Activated naive CD4-positive, alpha-beta T cell treated with anti-CD3 and anti-CD28 coated beads for 36 hours (primary cell): ENCODE results near the gene DCAF5. TPM values are rescaled to one million over a fixed set of nuclear protein-coding genes. Genes with fewer than 3 reads are reported as not detected.

ENCODE experiments used
- CTCF ChIA-PET: fragments of 350-600 bp; sonication (Branson Sonifier 250); formaldehyde crosslinking; loops from one replicate; lab custom pipeline; 2021; ENCODE audit warnings: antibody characterized with exemption; lab: Charles Lee
- DNase-seq: peaks from one replicate; pipeline ENCODE4 v3.0.0-alpha.2; 2020
- H3K27ac Mint-ChIP-seq: one replicate; pipeline ENCODE4 v1.8.0; 2021; ENCODE audit warnings: mild to moderate bottlenecking, mixed read lengths
- H3K27me3 Mint-ChIP-seq: one replicate; pipeline ENCODE4 v1.8.0; 2021; ENCODE audit warnings: low read depth, mixed read lengths
- H3K36me3 Mint-ChIP-seq: one replicate; pipeline ENCODE4 v1.8.0; 2021; ENCODE audit warnings: low read depth, mixed read lengths
- H3K4me1 Mint-ChIP-seq: one replicate; pipeline ENCODE4 v1.8.0; 2021; ENCODE audit warnings: low read depth, mixed read lengths
- H3K4me3 Mint-ChIP-seq: one replicate; pipeline ENCODE4 v1.8.0; 2021; ENCODE audit warnings: mild to moderate bottlenecking, moderate library complexity, mixed read lengths
- H3K9me3 Mint-ChIP-seq: one replicate; pipeline ENCODE4 v1.8.0; 2021; ENCODE audit warnings: mixed read lengths
- intact Hi-C: fragments of 100-400 bp; cut with micrococcal nuclease; formaldehyde crosslinking; loops from one replicate; pipeline ENCODE4 v1.15.1; 2023
- total RNA-seq, 2 experiments: library from RNA; stranded (reverse); gene quantifications; one replicate each; pipeline ENCODE4 v1.2.3, GENCODE V29; 2021

Gene DCAF5
- total RNA-seq, 2 experiments from 2014 or later, result 34.5 to 35.1 TPM

DNA sequence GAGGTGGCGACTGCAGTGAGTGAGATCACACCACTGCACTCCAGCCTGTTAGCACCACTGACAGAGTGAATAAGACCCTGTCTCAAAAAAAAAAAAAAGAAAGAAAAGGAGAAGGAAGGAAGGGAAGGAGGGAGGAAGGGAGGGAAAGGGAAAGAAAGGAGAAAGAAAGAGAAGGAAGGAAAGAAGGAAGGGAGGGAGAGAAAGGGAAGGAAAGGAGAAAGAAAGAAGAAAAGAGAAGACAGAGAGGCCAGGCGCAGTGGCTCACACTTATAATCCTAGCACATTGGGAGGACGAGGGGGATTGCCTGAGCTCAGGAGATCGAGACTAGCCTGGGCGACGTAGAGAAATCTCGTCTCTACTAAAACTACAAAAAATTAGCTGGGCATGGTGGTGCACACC lies 13.2 kb downstream of the DCAF5 start:
- Mint-ChIP-seq H3K27me3 (no peaks in the 10 kb centered on the region), H3K27ac (no peak overlapping the region), H3K4me3 (no peak overlapping the region), H3K36me3 (peaks cover 1% of the 10 kb centered on the region), H3K4me1 (peaks cover 57% of the 10 kb centered on the region), H3K9me3 (no peaks in the 10 kb centered on the region)
- DNase-seq, result no peak
- CTCF ChIA-PET, result interaction anchor here (0.6 to 3.7 kb wide), 3 partner anchors 9 to 1390 kb away, joined by 3 to 21 read pairs (median 5); no protein-coding TSS in a partner anchor
- intact Hi-C loops, result no loop called here

- peaks cover 66% of the 10 kb centered on the region for H3K4me1 Mint-ChIP-seq
Measured at GRCh38 chr14:69137843-69138535, 14.9 kb downstream of the DCAF5 start.

DNA sequence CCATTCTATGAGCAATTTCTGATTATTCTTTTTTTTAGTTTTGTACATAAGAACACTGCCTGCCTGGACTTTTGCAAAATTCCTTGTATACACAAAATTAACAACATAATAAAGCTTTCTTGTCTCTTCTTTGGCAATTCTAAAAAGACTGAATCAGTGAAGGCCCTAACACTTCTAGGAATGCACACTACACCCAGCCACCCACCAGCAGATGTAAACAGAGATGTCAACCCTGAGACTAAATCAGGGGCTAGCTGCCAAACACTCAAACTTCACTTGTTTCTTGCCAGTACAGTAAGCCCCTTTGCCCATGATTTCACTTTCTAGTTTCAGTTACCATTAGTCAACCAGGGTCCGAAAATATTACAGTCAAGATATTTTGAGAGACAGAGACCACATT lies 15.5 kb downstream of the DCAF5 start:
- intact Hi-C loops, result no loop called here
- no peaks in the 10 kb centered on the region for H3K27me3 Mint-ChIP-seq
- H3K36me3 Mint-ChIP-seq, result no peaks in the 10 kb centered on the region
- CTCF ChIA-PET, result interaction anchor here (1.7 kb wide), 1 partner anchor 14 kb away, joined by 5 read pairs; no protein-coding TSS in a partner anchor
- DNase-seq, result no peak
- no peak overlapping the region for H3K27ac Mint-ChIP-seq
- peaks cover 66% of the 10 kb centered on the region for H3K4me1 Mint-ChIP-seq
- H3K9me3 Mint-ChIP-seq, result no peaks in the 10 kb centered on the region
- H3K4me3 Mint-ChIP-seq, result no peak overlapping the region

More at GRCh38 chr14:69137843-69138535, 14.9 kb downstream of the DCAF5 start:
- CTCF ChIA-PET, result interaction anchor here (0.6 to 3.7 kb wide), 4 partner anchors 7 to 283 kb away, joined by 3 to 21 read pairs (median 5); no protein-coding TSS in a partner anchor
- Mint-ChIP-seq H3K4me3 (no peak overlapping the region), H3K27ac (peak overlapping the region; percentile 33), H3K36me3 (peaks cover under 1% of the 10 kb centered on the region), H3K27me3 (no peaks in the 10 kb centered on the region), H3K9me3 (no peaks in the 10 kb centered on the region)
- peak; percentile 38 for DNase-seq
- intact Hi-C loops, result no loop called here

GRCh38 chr14:69135133-69135532 lies 17.8 kb downstream of the DCAF5 start:
- Mint-ChIP-seq H3K27me3 (no peaks in the 10 kb centered on the region), H3K36me3 (no peaks in the 10 kb centered on the region), H3K27ac (no peak overlapping the region), H3K9me3 (no peaks in the 10 kb centered on the region), H3K4me1 (peaks cover 82% of the 10 kb centered on the region), H3K4me3 (no peak overlapping the region)
- intact Hi-C loops, result no loop called here
- no peak for DNase-seq
- CTCF ChIA-PET, result interaction anchor here (0.6 kb wide), 2 partner anchors 11 to 73 kb away, joined by 3 read pairs; no protein-coding TSS in a partner anchor

DNA sequence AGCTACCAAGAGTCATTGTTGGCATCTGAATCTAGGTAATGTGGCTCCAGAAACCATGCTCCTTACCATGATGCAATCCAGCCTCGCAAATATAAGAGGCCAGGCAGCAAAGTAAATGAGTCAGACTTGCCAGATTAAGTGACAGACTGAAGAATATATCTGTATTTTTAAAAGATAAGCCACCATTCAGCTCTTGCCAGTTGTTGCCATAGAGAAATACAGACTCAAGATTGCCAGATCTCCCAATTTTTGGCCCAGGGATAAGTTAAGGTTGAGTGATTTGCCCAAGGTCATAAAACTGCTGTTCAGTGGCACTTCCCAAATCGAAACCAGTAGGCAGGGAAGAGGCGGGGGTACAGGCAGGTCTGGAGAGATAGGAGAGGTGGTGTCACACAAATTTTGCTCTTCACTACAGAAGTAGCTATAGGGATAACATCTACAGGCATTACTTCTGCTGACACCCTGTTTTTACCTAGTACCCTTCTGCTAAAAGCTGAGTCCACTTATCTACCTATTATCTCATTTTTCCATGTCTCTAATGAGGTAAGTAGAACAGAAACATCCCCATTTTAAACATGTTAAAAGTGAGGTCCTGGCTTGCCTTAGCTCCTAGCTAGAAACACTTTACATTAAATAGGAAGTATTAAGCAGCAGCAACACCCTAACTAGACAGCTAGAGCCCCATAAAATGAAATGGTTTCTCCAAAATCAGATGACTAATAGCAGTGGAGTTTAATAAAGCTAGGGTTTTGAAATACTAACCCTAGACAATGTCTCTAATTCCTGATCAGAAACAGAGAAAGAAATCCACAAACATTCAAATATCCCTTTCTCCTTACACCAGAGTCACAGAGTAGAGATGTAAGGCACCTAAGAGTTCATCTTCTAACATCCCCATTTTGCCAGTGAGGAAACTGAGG lies 19.5 kb downstream of the DCAF5 start:
- peak; percentile 66 for DNase-seq
- Mint-ChIP-seq H3K9me3 (no peaks in the 10 kb centered on the region), H3K27me3 (no peaks in the 10 kb centered on the region), H3K36me3 (no peaks in the 10 kb centered on the region), H3K27ac (peak overlapping the region; percentile 96), H3K4me1 (peaks cover 84% of the 10 kb centered on the region), H3K4me3 (peak overlapping the region; percentile 51)
- CTCF ChIA-PET, result interaction anchor here (0.7 to 6.2 kb wide), 8 partner anchors 9 to 341 kb away, joined by 3 to 45 read pairs (median 4); no protein-coding TSS in a partner anchor
- intact Hi-C loops, result loop anchor here (1.0 kb wide), 1 partner anchor 18 kb away; no protein-coding TSS in a partner anchor

DNA sequence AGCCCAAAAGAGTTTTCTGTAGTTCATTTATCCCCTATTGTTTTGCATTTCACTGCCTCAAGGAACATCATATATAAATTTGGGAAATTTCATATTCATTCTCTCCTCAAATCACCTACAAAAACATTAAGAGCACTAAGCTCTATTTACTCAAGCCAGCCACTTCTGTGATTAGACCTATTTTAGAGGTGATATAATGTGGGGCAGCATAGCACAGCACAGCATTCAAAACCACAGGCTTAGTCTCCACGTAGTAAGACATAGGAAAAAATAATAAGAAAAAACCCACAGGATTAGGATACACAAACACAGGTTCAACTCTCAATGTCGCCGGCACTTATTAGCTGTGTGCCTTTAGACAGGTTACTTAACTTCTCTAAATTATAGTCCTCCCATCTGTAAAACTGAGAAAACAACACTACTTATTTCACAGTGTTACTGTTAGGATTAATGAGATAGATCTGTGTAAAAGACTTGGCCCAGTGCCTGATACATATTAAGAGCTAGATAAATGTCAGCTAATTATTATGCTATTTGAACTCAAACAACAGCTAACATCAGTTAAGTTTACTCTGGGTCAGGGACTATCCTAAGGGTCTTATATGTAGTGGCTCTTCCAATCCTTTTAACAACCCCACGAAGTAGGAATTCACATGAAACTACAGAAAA lies 20.3 kb downstream of the DCAF5 start:
- CTCF ChIA-PET, result interaction anchor here (0.7 to 6.2 kb wide), 9 partner anchors 7 to 342 kb away, joined by 3 to 45 read pairs (median 4); no protein-coding TSS in a partner anchor
- Mint-ChIP-seq H3K27me3 (no peaks in the 10 kb centered on the region), H3K27ac (peak overlapping the region; percentile 96), H3K9me3 (no peaks in the 10 kb centered on the region), H3K36me3 (no peaks in the 10 kb centered on the region), H3K4me1 (peaks cover 77% of the 10 kb centered on the region), H3K4me3 (peak overlapping the region; percentile 33)
- DNase-seq, result no peak
- intact Hi-C loops, result loop anchor here (1.0 kb wide), 1 partner anchor 19 kb away; no protein-coding TSS in a partner anchor

GRCh38 chr14:69131176-69131575 lies 21.7 kb downstream of the DCAF5 start:
- Mint-ChIP-seq H3K4me1 (peaks cover 72% of the 10 kb centered on the region), H3K27ac (no peak overlapping the region)
- intact Hi-C loops, result no loop called here

GRCh38 chr14:69129264-69129880 lies 23.5 kb downstream of the DCAF5 start:
- no peak overlapping the region for H3K4me3 Mint-ChIP-seq
- CTCF ChIA-PET, result interaction anchor here (0.6 to 6.2 kb wide), 22 partner anchors 9 to 330 kb away, joined by 3 to 45 read pairs (median 5); partner anchors contain the start of gene EXD2

More at GRCh38 chr14:69131176-69131575, 21.7 kb downstream of the DCAF5 start:
- Mint-ChIP-seq H3K27me3 (no peaks in the 10 kb centered on the region), H3K9me3 (no peaks in the 10 kb centered on the region), H3K36me3 (no peaks in the 10 kb centered on the region), H3K4me3 (no peak overlapping the region)
- no peak for DNase-seq
- CTCF ChIA-PET, result interaction anchor here (0.8 to 6.2 kb wide), 7 partner anchors 8 to 329 kb away, joined by 3 to 45 read pairs (median 7); no protein-coding TSS in a partner anchor

DNA sequence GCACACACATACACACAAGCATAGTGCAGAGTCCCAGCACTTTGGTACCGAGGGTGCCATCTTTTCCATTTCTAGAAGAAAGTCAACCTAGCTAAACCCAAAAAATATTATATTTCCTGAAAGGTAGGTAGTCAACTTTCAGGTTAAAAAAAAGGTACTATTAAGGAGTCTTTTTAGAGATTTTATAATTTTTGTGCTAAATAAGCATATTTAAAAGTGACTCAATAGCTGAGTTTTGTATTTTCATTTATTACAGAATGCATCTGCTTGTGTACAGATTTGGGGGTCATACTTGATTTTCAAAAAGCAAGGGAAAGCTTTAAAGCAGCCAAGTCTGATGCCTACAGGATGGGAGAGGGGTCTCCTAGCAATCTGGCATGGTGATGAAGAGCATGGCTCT lies 34.6 kb downstream of the DCAF5 start:
- no peak for DNase-seq
- H3K4me1 Mint-ChIP-seq, result peaks cover 37% of the 10 kb centered on the region
- H3K27me3 Mint-ChIP-seq, result no peaks in the 10 kb centered on the region
- H3K9me3 Mint-ChIP-seq, result no peaks in the 10 kb centered on the region
- H3K27ac Mint-ChIP-seq, result peak overlapping the region; percentile 47
- CTCF ChIA-PET, result interaction anchor here (1.1 to 2.9 kb wide), 4 partner anchors 12 to 108 kb away, joined by 3 to 10 read pairs (median 4); no protein-coding TSS in a partner anchor
- peaks cover 17% of the 10 kb centered on the region for H3K36me3 Mint-ChIP-seq
- intact Hi-C loops, result no loop called here
- no peak overlapping the region for H3K4me3 Mint-ChIP-seq

More at GRCh38 chr14:69129264-69129880, 23.5 kb downstream of the DCAF5 start:
- peaks cover 67% of the 10 kb centered on the region for H3K4me1 Mint-ChIP-seq
- H3K27ac Mint-ChIP-seq, result peak overlapping the region; percentile 26
- no peaks in the 10 kb centered on the region for H3K36me3 Mint-ChIP-seq
- no peaks in the 10 kb centered on the region for H3K9me3 Mint-ChIP-seq
- peak; percentile 89 for DNase-seq
- no peaks in the 10 kb centered on the region for H3K27me3 Mint-ChIP-seq
- intact Hi-C loops, result loop anchor here (1.0 to 10.0 kb wide), 6 partner anchors 24 to 445 kb away; partner anchors contain the start of genes CCDC177, DCAF5, ERH and EXD2

- Mint-ChIP-seq H3K4me1 (peaks cover 37% of the 10 kb centered on the region), H3K27ac (peak overlapping the region; percentile 57), H3K4me3 (no peak overlapping the region), H3K27me3 (no peaks in the 10 kb centered on the region), H3K36me3 (peaks cover 17% of the 10 kb centered on the region), H3K9me3 (no peaks in the 10 kb centered on the region)
- intact Hi-C loops, result no loop called here
- peak; percentile 33 for DNase-seq
- CTCF ChIA-PET, result interaction anchor here (1.1 to 2.9 kb wide), 3 partner anchors 9 to 343 kb away, joined by 3 to 12 read pairs (median 10); no protein-coding TSS in a partner anchor
Measured at GRCh38 chr14:69117020-69117767, 35.7 kb downstream of the DCAF5 start.
